ENCODE results near the gene CMC2.

Gene CMC2

GRCh38 chr16:81001330-81001729, 5.4 kb downstream of the CMC2 start:
- DNase-seq (ENCODE audit: low spot score), result no peak

DNA sequence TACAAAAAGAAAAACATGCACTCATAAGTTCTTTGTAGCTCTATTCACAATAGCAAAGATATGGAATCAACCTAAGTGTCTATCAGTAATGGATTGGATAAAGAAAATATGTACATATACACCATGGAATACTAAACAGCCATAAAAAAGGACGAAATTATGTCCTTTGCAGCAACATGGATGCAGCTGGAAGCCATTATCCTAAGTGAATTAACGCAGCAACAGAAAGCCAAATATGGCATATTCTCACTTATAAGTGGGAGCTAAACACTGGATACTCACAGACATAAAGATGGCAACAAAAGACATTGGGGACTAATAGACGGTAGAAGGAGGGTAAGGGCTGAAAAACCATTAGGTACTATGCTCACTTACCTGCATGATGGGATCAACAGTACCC, 5.8 kb downstream of the CMC2 start:
- DNase-seq (ENCODE audit: low spot score), result no peak

DNA sequence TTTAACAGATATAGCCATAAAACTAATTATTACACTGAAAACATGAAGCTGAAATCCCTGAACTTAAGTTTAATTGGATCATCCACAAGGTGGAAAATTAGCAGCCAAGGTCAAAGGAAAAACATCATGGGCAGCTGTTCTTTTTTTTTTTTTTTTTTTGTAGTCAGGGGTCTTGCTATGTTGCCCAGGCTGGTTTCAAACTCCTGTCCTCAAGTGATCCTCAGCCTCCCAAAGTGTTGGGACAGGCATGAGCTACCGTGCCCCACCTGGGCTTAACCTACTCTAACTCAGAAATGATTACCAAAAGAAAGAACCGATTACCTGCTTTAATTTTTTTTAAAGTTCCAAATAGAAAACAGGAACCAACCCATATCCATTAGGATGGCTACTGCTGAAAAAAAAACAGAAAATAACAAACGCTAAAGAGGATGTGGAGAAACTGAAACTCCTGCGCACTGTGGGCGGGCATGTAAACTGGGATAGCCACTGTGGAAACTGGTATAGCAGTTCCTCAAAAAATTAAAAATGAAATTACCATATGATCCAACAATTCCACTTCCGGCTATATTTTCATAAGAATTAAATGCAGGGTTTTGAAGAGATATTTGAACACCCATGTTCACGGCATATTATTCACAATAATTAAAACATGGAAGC, 8.6 kb downstream of the CMC2 start:
- DNase-seq (ENCODE audit: low spot score), result no peak

DNA sequence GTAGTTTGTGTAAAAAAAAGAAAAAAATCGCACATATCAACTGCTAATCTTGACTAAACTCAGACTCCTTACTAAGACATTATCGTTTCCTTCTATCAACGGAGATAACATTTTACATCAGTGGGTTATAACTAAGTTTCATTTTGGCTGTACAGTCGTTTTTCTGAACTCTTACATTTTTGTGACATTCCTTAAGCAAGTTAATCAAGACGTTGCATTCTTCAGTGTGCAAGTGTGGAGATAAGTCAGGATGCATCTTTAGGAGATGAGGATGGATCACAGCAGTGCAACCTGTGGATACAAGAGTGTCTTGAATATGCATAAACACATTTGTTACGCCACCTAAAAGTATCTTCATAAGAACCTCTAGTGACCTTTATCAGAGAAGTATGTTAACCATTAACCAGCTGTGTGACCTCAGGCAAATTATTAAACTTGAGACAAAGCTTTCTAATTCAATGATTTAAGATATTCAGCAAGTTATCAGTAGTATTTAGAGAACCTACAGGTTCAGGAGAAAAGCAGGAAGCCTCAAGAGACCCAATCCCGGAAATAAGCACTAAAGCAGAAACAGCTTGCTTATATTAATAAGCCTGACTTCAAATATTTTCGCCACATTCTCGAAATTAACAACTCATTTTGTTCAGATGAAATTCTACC, 9.4 kb downstream of the CMC2 start:
- DNase-seq (ENCODE audit: low spot score), result no peak

DNA sequence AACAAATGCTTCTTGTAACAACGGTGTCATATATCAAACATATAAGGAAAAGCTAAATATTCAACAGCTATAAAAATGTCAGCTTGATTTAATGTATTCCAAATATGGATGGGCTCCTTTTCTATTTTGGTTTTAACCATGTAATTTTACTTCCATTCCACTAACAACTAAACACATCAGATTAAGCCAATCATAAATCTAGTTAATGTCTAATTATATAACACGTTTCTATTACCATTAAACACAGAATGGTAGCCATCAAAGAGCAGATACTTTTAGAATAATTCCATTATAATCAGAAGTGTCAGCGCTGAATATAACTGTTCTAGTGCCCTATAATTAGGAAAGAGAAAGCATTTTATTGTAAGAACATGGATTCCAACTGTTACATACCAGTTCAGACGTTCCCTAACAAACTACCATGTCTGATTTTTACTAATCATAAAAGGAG, 10.0 kb downstream of the CMC2 start:
- no peak for DNase-seq (ENCODE audit: low spot score)

- DNase-seq (ENCODE audit: low spot score), result no peak
Observed at GRCh38 chr16:80994451-80994850, 12.2 kb downstream of the CMC2 start.

- no peak for DNase-seq (ENCODE audit: low spot score)
Observed at GRCh38 chr16:80993834-80994233, 12.9 kb downstream of the CMC2 start.

DNA sequence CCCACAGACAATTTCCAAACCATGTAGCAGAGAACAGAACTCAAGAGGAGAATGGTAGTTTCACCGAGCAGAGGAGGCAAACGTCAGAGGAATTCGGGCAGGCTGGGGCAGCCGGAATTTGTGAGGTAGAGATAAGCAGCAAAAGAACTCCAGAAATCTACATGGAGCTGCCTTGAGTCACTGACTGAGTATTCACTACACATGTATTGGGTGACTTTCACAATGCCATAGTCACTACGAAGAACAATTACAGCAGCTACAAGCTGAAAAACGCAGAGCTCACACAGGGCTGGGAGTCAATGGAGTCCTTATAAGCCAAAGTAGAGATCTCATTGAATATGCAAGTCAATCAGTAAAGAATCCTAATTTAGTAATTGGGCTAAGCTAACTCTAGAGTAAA, 13.4 kb downstream of the CMC2 start:
- DNase-seq (ENCODE audit: low spot score), result no peak

GRCh38 chr16:80992676-80993293, 13.9 kb downstream of the CMC2 start:
- no peak for DNase-seq (ENCODE audit: low spot score)

DNA sequence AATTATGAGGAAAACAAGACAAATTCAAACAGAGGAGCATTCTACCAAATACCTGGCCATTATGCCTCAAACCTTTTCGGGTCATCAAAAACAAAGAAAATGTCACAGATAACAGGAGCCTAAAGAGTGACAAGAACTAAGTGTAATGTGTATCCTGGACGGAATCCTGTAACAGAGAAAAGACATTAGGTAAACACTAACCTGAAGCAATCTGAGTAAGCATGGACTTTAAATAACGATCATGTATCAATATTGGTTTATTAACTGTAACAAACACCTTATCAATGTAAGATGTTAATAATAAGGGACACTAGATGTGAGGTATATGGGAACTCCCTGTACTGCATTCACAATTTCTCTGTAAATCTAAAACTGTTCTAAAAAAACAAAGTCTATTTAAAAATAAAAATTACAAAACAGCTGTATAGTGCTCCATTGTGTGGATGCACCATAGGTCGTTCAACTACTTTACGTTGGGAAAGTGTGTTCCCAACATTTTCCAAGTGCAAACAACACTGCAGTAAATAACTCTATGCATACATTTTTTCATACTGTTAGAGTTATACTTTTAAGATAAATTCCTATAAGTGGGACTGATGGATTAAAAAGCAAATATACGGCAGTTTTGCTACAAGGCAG, 14.8 kb downstream of the CMC2 start:
- DNase-seq (ENCODE audit: low spot score), result no peak

DNA sequence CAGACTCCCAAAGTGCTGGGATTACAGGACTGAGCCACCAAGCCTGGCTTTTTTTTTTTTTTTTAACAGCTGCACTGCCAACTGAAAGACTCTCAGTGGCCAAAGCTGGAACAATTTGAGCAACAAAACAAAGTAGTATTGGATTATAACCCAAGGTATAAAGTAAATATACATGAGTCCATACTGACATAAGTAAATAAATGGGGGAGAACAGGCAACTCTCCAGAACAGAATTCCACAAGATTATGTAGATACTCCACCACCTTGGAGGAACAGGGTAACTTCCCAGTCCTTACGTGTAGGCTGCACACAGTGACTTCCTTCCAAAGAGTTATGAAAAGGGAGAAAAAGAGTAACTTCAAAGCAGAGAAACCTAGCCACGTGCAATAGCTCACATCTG, 15.7 kb downstream of the CMC2 start:
- DNase-seq (ENCODE audit: low spot score), result no peak

DNA sequence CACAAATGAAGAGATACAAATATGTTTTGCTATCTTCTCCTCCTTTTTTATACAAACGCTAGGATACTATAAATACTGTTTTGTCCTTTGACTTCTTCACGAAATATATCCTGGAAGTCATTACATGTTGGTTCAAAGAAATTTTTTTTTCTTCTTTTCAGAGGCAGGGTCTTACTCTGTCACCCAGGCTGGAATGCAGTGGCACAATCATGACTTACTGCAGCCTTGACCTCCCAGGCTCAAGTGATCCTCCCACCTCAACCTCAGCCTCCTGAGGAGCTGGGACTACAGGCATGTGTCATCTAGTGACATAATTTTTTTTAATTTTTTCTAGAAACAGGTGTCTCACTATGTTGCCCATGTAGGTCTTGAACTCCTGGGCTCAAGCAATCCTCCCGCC, 16.1 kb downstream of the CMC2 start:
- DNase-seq (ENCODE audit: low spot score), result no peak

- DNase-seq (ENCODE audit: low spot score), result no peak
Observed at GRCh38 chr16:80989801-80990200, 16.9 kb downstream of the CMC2 start.

- no peak for DNase-seq (ENCODE audit: low spot score)
Observed at GRCh38 chr16:80988756-80989155, 17.9 kb downstream of the CMC2 start.

GRCh38 chr16:80986557-80986956, 20.1 kb downstream of the CMC2 start:
- no peak for DNase-seq (ENCODE audit: low spot score)

- DNase-seq (ENCODE audit: low spot score), result no peak
Observed at GRCh38 chr16:80985611-80986010, 21.1 kb downstream of the CMC2 start.

DNA sequence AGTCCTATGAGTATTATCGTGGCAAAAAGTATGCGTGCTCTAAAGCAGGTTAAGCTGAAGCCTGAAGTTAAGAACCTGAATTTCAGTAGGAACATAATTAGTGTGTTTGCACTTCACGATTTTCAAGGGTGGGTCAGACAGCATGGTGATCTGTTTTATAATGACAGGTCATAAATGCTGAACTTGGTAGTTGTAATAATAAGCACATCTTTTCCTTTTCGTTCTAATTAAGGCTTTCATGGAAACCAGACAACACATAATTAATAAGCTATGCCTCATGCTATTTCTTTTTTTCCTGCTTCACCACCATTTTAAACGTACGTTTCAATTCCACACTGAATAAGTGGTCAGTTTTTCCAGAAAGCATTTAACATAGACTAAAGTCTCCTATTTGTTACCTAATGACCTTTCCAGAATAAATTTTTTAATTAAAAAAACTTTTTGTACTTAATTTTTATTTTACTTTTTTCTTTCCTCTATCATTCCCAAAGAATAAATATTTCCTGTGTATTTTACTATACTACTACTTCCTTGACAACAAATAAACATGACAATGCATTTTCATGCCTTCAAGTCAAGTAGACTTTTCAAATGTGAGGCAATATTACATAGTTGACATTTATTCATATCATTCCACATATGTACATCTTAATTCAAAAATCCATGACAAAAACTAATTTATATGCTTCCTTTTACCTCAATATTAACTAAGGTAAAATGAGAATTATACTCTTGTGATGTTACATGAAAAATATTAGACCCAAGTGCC, 22.4 kb downstream of the CMC2 start:
- DNase-seq (ENCODE audit: low spot score), result no peak

- DNase-seq (ENCODE audit: low spot score), result no peak
Observed at GRCh38 chr16:80982646-80983045, 24.0 kb downstream of the CMC2 start.

DNA sequence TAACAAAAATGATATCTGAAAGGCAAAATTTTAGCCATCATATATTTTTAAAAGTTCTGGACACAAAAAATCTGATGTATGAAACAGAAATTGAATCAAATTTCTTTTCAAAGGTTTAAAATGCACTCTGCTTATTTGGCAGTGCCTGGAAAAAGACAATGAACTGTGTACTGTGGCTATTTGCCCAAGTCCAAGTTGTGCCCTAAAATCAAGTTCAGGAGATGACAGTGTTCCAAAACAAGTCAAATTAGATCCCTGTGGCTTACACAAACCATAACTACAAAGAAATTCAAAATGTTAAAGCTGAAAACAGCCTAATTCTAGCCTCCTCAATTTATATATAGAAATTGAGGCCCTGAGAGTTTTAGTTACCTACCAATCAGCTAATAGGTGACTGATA, 25.6 kb downstream of the CMC2 start:
- no peak for DNase-seq (ENCODE audit: low spot score)

DNA sequence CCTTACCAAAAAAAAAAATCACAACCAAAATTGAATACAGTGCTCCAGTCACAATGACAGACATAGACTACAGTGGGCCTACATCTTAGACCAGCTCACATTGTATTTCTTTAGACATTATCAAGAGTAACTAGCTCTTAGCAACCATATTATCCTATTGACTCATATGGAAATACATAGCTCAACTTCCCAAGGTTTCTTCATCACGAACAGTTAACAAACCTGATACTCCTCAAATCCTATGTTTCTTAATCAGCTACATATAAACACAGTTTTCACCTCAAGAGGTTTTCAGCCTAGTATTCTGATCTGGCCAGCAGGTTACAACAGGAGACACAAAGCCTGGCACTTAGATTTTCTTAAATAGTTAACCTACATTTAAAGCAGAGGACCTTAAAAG, 29.7 kb downstream of the CMC2 start:
- DNase-seq (ENCODE audit: low spot score), result no peak

- DNase-seq (ENCODE audit: low spot score), result no peak
Observed at GRCh38 chr16:80974649-80975376, 31.9 kb downstream of the CMC2 start.

DNA sequence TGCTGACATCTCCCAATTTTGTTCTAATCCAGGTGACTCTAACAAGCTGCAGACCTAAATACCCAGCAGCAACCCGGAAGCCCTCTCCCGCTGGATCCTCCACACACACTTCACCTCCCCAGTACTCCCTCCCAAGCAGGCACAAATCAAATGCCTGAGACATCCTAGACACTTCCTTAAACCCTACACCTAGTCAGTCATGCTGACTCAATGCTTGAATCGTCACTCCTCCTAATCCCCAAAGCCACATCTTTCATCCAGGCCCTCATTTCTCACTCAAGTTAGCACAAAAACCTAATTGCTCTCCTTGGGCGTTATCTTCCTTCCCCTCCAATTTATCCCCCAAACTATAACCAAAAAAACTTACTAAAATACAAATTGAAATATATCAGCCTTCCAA, 32.7 kb downstream of the CMC2 start:
- no peak for DNase-seq (ENCODE audit: low spot score)

Data from left forelimb (tissue), 1 donor.